Measurements from ENCODE around the gene PICK1.

PICK1 gene

GRCh38 chr22:38049812-38050619 is 7.2 kb upstream of the PICK1 start:
- DNase-seq: no peak

DNA sequence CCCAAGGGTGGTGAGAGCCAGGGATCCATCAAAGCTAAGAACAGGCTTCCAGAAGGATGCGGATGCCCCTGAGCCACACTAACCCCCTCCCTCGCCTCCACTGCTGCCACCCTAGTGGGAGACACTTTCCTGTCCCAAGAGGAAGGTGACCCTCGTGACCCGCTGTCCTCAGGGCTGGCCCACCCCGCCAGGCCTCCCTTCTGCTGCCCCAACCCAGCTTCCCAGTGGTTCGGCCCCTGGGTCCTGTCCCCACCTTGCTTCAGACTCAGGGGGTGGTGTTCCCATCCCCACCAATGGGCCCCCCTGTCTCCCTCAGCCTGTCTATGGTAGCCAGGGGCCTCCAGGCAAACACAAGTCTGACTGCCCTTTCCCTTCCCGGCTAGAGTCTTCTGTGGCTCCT is 6.5 kb upstream of the PICK1 start:
- no peak for DNase-seq

- DNase-seq: no peak
Observed at GRCh38 chr22:38051261-38051660, 5.9 kb upstream of the PICK1 start.

DNA sequence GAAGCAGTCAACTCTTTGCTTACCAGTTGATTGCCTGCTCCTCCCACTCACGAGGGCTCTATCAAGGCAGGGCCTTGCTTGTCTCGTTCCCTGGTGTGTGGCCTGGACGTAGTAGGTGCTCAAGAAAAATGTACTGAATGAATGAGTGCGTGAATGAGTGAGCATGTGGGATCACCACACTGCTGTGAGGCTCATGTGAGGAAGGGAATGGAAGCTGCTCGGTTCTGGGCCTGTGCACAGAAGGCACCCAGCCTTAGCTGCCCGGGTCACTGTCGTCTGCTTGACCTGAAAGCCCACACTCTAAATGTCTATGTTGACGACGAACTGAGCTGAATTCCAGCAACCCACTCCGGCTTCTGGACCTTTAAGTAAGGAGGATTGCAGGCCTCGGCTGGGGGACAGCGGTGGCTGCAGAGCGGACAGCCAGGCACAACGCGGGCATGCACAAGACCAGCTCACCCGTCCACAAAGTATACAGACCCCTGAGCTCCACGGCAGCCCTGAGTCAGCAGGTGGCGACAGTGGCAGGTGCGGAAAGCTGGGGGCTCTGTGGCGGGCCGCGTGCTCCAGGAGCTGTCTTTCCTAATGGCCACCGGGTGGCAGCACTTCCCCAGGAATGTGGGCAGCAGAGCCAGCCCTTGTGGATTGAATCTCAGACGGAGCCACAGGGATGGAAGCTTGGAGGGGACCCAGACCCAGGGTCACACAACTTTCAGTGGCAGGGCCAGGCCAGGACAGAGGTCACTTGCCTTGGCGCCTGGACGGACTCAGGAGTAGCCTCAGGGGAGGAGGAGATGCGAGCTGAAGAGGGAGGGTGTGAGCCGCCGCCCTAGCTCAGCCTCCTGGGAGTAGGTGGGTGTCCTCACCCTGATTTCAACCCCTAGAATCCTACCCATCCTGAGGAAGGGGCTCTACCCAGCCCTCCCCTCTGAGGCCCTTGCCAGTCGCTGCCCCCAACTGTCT is 5.0 kb upstream of the PICK1 start:
- DNase-seq: peak; percentile 75

DNA sequence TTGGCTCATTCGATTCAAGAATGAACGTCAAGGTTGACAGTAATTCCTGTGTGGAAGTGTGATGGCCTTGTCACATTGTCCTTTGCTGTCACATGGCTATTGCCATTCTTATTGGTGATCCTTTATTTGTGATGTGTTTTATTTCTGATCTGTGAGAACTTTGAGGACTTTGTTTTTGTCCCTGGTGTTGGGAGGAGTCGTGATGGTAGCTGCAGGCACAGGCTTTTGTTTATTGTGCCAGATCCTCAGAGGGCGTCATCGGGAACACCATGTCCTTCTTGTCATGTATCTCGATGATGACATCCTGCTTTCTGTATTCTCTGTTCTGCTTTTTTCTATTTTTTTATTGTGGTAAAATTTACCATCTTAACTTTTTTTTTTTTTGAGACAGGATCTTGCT is 5.6 kb downstream of the PICK1 start:
- DNase-seq: no peak

- no peak for DNase-seq
Observed at GRCh38 chr22:38065539-38065938, 8.3 kb downstream of the PICK1 start.

GRCh38 chr22:38066381-38067027 is 9.3 kb downstream of the PICK1 start:
- DNase-seq: no peak

DNA sequence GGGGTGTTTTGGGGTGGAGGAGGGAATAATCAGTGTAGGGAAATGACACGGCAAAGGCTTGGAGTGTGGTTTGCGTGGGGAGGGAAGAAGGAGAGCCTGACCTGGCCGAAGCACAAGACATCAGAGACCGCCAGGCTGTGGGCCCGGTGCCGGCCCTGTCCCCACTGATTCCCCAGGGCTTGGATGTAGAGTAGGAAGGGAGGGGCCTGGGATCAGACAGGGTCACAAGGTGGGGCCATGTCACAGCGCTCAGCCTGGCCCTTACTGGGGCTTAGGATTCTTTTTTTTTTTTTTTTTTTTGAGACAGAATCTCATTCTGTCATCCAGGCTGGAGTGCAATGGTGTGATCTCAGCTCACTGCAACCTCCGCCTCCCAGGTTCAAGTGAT is 9.8 kb downstream of the PICK1 start:
- DNase-seq: no peak

- no peak for DNase-seq
Observed at GRCh38 chr22:38067761-38068360, 10.7 kb downstream of the PICK1 start.

DNA sequence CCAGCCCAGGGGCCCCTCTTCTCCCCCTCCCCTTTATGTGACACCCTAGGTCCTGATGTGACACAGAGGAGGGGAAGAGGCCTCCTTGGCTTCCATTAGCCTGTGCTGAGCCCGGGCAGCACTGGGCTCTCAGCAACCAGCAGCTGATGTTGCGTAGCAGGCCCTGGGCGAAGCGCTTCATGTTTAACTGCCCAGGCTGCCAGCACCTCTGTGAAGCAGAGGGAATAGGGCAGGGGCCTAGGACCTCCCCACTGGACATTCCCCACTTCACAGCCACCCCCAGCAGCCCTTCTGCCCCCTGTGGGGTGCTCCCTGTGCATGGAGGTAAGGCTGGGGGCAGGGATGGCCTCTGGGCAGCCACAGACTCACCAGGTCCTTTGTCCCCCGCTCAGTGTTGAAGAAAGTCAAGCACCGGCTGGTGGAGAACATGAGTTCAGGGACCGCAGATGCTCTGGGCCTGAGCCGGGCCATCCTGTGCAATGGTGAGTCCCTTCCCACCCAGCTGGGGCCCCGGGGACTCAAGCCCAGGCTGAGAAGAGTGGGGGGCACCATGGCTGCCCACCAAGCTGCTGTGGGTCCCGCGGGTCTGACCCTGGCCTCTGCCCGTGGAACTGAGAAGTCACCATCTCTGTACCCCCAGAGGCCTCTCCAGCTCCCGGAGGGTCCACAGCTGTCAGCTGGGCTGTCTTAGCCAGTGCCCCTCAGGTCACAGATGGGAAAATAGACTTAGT is 11.6 kb downstream of the PICK1 start:
- no peak for DNase-seq

- peak; percentile 8 for DNase-seq
Observed at GRCh38 chr22:38069372-38070249, 12.4 kb downstream of the PICK1 start.

DNA sequence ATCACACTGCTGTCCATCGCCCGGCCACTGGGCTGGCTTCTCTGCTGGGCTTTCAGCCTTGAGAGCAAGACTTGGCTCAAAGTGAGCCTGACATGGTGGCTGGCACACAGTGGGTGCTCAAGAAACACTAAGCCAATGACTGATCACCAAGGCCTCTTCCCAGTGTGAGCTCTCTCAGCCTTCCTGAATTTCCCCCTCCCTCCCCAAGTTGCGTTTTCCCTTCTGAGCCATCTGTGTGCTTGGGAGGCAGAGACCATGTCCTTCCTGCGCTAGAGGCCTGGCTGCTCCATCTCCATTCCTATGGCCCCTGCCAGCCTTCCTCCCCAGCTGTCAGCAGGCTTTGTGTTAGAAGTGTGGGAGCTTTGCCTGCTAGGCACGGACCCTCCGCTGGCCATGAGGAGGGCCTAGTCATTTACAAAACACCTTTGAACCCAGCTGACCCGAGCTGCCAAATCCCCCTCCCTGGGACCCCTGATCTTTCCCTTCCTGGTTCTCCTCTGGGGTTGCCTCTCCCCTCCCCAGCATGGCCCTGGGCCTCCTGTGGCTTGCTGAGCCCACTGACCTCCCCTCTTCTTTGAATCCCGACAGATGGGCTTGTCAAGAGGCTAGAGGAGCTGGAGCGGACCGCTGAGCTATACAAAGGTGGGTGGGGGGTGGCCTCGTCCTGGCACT is 13.2 kb downstream of the PICK1 start:
- DNase-seq: no peak

- DNase-seq: no peak
Observed at GRCh38 chr22:38071421-38072321, 14.5 kb downstream of the PICK1 start.

GRCh38 chr22:38072322-38073149 is 15.3 kb downstream of the PICK1 start:
- DNase-seq: no peak

DNA sequence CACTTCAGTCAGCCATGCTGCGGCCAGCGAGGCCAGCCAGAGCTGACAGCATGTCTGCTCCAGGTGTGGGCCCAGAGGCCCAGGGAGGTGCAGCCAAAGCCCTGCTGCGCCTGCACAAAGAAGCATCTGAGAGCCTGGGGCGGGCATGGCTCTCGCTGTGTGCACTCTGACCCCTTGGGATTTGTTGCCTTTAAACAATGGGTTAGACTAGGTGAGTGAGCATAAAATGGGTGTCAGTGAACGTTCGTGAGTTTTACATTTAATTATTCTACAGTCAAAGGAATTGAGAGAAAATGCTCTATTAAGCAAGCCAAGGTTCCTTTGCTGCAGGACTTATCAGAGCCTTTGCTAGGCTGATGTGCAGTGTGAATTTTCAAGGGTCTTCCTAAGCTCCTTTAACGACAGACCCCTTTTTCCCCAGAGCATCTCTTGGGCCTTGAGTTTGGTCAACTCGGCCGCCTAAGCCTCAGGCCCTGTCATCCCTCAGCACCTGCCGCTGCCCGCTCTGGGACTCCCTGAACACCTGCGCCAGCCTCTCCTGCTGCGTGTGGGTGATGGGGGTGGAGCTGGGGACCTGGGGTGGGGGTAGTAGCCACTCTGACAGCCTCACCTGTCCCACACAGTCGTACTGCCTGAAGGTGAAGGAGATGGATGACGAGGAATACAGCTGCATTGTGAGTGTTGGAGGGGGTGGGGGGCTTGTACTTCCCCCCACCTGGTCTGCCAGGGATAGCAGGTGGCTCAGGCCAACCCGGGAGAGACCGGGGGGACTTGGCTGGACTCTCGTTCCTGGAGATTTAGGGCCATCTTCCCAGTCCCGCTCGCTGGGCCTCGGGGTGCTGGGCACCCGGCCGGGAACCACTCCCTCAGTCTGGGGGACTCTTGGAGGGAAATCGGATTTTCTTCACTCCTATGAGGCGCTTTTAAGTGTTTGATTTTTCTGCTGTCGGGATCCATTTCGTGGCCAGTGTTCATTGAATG is 16.2 kb downstream of the PICK1 start:
- no peak for DNase-seq

DNA sequence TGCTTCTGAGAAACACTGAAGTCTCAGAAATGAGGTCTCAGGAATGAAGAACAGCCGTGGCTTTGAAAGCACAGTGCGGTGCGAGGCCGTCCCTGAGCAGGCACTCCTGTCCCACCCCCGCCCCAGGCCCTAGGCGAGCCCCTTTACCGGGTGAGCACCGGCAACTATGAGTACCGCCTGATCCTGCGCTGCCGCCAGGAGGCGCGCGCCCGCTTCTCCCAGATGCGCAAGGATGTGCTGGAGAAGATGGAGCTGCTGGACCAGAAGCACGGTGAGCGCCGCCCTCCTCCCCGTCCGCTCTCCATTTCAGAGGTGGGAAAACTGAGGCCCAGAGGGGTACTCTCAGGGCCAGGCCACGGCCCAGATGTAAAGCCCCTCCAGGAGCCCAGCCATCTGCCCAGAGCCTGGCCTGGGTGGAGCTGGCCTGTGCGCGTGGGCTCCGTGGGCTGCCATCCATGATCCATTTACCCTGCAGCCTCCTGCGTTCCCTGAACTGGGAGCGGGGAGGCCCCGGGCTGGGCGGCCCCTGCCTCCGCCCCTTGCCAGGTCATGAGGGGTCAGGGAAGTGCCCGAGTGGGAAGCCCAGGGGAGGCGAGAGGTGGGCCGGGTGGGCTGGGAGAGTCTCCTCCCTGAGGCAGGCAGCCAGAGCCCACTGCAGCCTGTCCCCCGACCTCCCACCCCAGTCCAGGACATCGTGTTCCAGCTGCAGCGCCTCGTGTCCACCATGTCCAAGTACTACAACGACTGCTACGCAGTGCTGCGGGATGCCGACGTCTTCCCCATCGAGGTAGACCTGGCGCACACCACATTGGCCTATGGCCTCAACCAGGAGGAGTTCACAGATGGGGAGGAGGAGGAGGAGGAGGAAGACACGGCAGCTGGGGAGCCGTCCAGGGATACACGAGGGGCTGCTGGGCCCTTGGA is 17.2 kb downstream of the PICK1 start:
- DNase-seq: peak; percentile 46

Data from fibroblast of skin of right biceps (primary cell).